Pulmonary artery endothelial cell (primary cell): ENCODE data around the gene ADRB2. TPM values are rescaled to one million over a fixed set of nuclear protein-coding genes. Genes with fewer than 3 reads are reported as not detected.

Experiments
- DNase-seq: peaks from one replicate; pipeline ENCODE4 v3.0.0-alpha.2; 2011; ENCODE audit warnings: low read depth, low spot score
- total RNA-seq: library from RNA; depleted of rRNA; stranded (reverse); fragments of >200 nt; gene quantifications from 2 replicates; pipeline ENCODE4 v1.2.3, GENCODE V29; 2014

Gene ADRB2
- total RNA-seq, 1 donor from 2014 or later, result 3.1 TPM

- DNase-seq, result no peak
Measured at GRCh38 chr5:148831590-148832565, 5.5 kb downstream of the ADRB2 start.

- no peak for DNase-seq
Measured at GRCh38 chr5:148833122-148833521, 6.7 kb downstream of the ADRB2 start.

GRCh38 chr5:148833925-148834324 lies 7.5 kb downstream of the ADRB2 start:
- no peak for DNase-seq

GRCh38 chr5:148834689-148835088 lies 8.3 kb downstream of the ADRB2 start:
- DNase-seq, result no peak

- DNase-seq, result no peak
Measured at GRCh38 chr5:148836272-148837250, 10.2 kb downstream of the ADRB2 start.

GRCh38 chr5:148837383-148837782 lies 11.0 kb downstream of the ADRB2 start:
- no peak for DNase-seq

GRCh38 chr5:148838357-148838756 lies 11.9 kb downstream of the ADRB2 start:
- DNase-seq, result no peak

- DNase-seq, result no peak
Measured at GRCh38 chr5:148839960-148840359, 13.5 kb downstream of the ADRB2 start.

GRCh38 chr5:148840531-148840930 lies 14.1 kb downstream of the ADRB2 start:
- DNase-seq, result no peak

- no peak for DNase-seq
Measured at GRCh38 chr5:148841519-148841918, 15.1 kb downstream of the ADRB2 start.

GRCh38 chr5:148842161-148842560 lies 15.8 kb downstream of the ADRB2 start:
- no peak for DNase-seq

GRCh38 chr5:148843510-148844318 lies 17.3 kb downstream of the ADRB2 start:
- DNase-seq, result no peak

- no peak for DNase-seq
Measured at GRCh38 chr5:148844433-148845280, 18.2 kb downstream of the ADRB2 start.

GRCh38 chr5:148846930-148847329 lies 20.5 kb downstream of the ADRB2 start:
- DNase-seq, result no peak

GRCh38 chr5:148847456-148847855 lies 21.0 kb downstream of the ADRB2 start:
- no peak for DNase-seq

- no peak for DNase-seq
Measured at GRCh38 chr5:148848393-148849031, 22.1 kb downstream of the ADRB2 start.

GRCh38 chr5:148849461-148849860 lies 23.1 kb downstream of the ADRB2 start:
- DNase-seq, result no peak

- DNase-seq, result no peak
Measured at GRCh38 chr5:148850836-148851235, 24.4 kb downstream of the ADRB2 start.

- DNase-seq, result no peak
Measured at GRCh38 chr5:148853868-148854267, 27.5 kb downstream of the ADRB2 start.
